ENCODE data around the gene UPK1B.
"Not testable (repeated sequence)": the region's sequence is repeated elsewhere in the genome, so short reads cannot be mapped to it uniquely, and the experiment has no call there.

The UPK1B gene

GRCh38 chr3:119227070-119227850, 53.9 kb downstream of the UPK1B start:
- no peak for DNase-seq

GRCh38 chr3:119228373-119229145, 55.2 kb downstream of the UPK1B start:
- no peak for DNase-seq

GRCh38 chr3:119229190-119229589, 55.8 kb downstream of the UPK1B start:
- no peak for DNase-seq

- no peak for DNase-seq
Observed at GRCh38 chr3:119230071-119230470, 56.7 kb downstream of the UPK1B start.

- DNase-seq, result no peak
Observed at GRCh38 chr3:119230745-119231144, 57.3 kb downstream of the UPK1B start.

GRCh38 chr3:119234610-119235009, 61.2 kb downstream of the UPK1B start:
- DNase-seq, result no peak

GRCh38 chr3:119235151-119235550, 61.8 kb downstream of the UPK1B start:
- DNase-seq, result no peak

GRCh38 chr3:119236756-119237155, 63.4 kb downstream of the UPK1B start:
- DNase-seq, result peak; percentile 42

- no peak for DNase-seq
Observed at GRCh38 chr3:119237299-119237698, 63.9 kb downstream of the UPK1B start.

- DNase-seq, result peak; percentile 19
Observed at GRCh38 chr3:119238363-119238762, 65.0 kb downstream of the UPK1B start.

- peak; percentile 19 for DNase-seq
Observed at GRCh38 chr3:119239206-119239820, 65.9 kb downstream of the UPK1B start.

- DNase-seq, result peak; percentile 15
Observed at GRCh38 chr3:119240101-119240590, 66.7 kb downstream of the UPK1B start.

- peak; percentile 74 for DNase-seq
Observed at GRCh38 chr3:119240591-119241434, 67.4 kb downstream of the UPK1B start, which contains the start of gene B4GALT4. Gene B4GALT4, minus strand, starts transcription at chr3:119240878. Its CDS starts 10,779 bp downstream, at chr3:119230099.

GRCh38 chr3:119242387-119243057, 69.1 kb downstream of the UPK1B start:
- DNase-seq, result not testable (repeated sequence)

GRCh38 chr3:119243058-119243529, 69.7 kb downstream of the UPK1B start:
- not testable (repeated sequence) for DNase-seq

GRCh38 chr3:119243712-119244111, 70.3 kb downstream of the UPK1B start:
- no peak for DNase-seq

GRCh38 chr3:119245778-119246177, 72.4 kb downstream of the UPK1B start:
- no peak for DNase-seq

Measured in CD4-positive, alpha-beta T cell treated with Interleukin-17A for 1 hour (primary cell).